NB4 (cell line): ENCODE results near the gene MESP1.
A peak's percentile ranks its signal among the peaks of the same experiment; 100 is the strongest.

Source experiments
- DNase-seq: peaks from one replicate; pipeline ENCODE4 v3.0.0; 2010; ENCODE audit warnings: low read depth
- H3K4me3 ChIP-seq: one replicate; pipeline ENCODE4 v1.5.1; 2011; ENCODE audit warnings: mild to moderate bottlenecking, low read depth, low read length, moderate library complexity
- MYC ChIP-seq: IDR thresholded peaks from 2 replicates; pipeline ENCODE4 v1.6.1; 2011; ENCODE audit warnings: low read depth, low read length
- POLR2A ChIP-seq: IDR thresholded peaks from 2 replicates; pipeline ENCODE4 v1.6.1; 2011; ENCODE audit warnings: mild to moderate bottlenecking; ENCODE audit not compliant: insufficient read length; ENCODE audit errors: extremely low read depth
- TF ChIP-seq, protein P1 (sequence below): IDR thresholded peaks from 2 replicates; pipeline ENCODE4 v1.6.1; 2011; ENCODE audit warnings: low read depth, low read length
- TF ChIP-seq, protein P2 (sequence below): IDR thresholded peaks from one replicate; pipeline ENCODE4 v1.5.1; 2012; ENCODE audit warnings: low read depth, low read length

Gene MESP1

DNA sequence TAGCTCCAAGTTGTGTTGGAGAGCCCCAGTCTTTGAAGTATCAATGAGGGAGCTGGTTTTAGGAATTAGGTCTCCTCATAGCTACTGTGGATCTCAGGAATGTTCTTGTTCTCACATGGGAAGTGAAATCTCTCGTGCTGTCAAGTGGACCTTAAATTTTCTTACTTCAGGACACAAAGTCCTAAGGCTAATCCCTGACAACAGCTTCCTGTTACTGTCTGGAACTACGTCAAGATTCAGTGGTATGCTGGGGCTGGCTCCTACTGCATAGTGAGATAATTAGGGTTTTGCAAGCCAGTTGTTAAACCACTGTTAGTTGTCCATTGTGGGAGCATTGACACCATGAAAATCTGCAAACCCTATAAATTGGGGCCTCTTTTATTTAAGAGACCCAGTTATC lies 22.8 kb downstream of the MESP1 start:
- TF ChIP-seq POLR2A (no peak), MYC (no peak)
- TF ChIP-seq, protein P1, sequence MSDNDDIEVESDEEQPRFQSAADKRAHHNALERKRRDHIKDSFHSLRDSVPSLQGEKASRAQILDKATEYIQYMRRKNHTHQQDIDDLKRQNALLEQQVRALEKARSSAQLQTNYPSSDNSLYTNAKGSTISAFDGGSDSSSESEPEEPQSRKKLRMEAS: no peak
- TF ChIP-seq, protein P2, sequence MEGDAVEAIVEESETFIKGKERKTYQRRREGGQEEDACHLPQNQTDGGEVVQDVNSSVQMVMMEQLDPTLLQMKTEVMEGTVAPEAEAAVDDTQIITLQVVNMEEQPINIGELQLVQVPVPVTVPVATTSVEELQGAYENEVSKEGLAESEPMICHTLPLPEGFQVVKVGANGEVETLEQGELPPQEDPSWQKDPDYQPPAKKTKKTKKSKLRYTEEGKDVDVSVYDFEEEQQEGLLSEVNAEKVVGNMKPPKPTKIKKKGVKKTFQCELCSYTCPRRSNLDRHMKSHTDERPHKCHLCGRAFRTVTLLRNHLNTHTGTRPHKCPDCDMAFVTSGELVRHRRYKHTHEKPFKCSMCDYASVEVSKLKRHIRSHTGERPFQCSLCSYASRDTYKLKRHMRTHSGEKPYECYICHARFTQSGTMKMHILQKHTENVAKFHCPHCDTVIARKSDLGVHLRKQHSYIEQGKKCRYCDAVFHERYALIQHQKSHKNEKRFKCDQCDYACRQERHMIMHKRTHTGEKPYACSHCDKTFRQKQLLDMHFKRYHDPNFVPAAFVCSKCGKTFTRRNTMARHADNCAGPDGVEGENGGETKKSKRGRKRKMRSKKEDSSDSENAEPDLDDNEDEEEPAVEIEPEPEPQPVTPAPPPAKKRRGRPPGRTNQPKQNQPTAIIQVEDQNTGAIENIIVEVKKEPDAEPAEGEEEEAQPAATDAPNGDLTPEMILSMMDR: no peak
- H3K4me3 ChIP-seq: no peak overlapping the region
- DNase-seq: no peak

DNA sequence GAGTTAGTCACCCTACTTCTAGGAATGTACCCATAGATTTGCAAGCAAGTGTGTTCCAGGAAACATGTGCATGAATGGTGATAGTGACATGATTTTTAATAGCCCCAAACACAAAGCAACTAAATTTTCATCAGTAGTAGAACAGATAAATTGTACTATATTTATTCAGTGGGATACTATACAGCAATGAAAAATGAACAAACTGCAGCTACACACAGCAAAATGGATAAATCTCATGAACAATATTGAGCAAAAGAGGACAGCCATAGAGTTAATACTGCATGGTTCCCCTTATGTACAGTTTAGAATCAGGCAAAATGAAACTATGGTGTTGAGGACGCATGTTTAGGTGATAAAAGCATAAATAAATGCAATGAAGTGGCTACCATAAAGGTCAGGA lies 26.0 kb downstream of the MESP1 start:
- TF ChIP-seq POLR2A (no peak), MYC (no peak)
- TF ChIP-seq, protein P1: no peak
- TF ChIP-seq, protein P2: no peak
- H3K4me3 ChIP-seq: no peak overlapping the region
- DNase-seq: no peak

DNA sequence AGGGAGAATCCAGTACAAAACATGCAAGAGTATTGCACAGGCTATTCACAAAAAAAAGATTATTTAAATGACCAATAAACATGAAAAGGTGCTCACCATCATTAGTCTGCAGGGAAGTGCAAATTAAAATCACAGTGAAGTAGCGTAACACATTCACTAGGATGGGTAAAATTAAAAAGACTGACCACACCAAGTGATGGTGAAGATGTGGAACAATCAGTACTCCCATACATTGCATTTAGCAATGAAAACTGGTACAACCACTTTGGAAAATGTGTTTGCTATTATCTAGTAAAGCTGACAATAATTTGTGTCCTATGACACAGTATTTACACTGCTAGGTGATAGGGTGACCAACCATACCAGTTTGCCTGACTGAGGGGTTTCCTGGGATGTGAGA lies 26.4 kb downstream of the MESP1 start:
- TF ChIP-seq, protein P2: no peak
- no peak for TF ChIP-seq MYC
- TF ChIP-seq, protein P1: no peak
- TF ChIP-seq POLR2A: no peak
- H3K4me3 ChIP-seq: no peak overlapping the region
- DNase-seq: no peak

DNA sequence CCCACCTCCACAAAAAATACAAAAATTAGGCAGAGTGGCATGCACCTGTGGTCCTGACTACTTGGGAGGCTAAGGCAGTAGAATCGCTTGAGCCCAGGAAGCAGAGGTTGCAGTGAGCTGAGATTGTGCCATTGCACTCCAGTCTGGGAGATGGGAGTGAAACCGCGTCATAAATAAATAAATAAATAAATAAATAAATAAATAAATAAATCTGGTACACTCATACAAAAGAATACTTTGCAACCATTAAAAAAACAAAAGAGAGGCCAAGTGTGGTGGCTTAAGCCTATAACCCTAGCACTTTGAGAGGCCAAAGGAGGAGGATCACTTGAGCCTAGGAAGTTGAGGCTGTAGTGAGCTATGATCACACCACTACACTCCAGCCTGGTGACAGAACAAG lies 28.0 kb downstream of the MESP1 start:
- TF ChIP-seq MYC (no peak), POLR2A (no peak)
- TF ChIP-seq, protein P1: no peak
- TF ChIP-seq, protein P2: no peak
- DNase-seq: no peak
- no peak overlapping the region for H3K4me3 ChIP-seq

DNA sequence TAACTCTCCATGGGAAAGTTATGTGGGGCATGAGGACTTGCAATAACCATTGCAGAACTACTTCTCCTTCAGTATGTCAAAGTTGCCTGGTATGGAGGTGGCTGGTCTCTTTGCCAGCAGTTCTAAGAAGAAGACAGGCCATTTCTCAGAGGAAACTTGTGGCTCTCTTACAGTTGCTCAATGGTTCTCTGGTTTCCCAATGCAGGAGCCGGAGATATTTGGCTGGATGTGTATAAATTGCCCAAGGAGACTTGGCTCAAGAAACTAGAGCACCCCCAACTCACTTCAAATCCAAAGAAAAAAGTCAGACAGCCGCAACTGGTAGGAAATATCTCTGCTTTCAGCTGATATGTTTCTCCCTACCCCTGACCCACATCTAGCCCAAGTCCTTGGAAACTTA lies 36.3 kb downstream of the MESP1 start:
- TF ChIP-seq POLR2A (no peak), MYC (no peak)
- TF ChIP-seq, protein P1: no peak
- TF ChIP-seq, protein P2: no peak
- DNase-seq: peak; percentile 15
- H3K4me3 ChIP-seq: no peak overlapping the region

DNA sequence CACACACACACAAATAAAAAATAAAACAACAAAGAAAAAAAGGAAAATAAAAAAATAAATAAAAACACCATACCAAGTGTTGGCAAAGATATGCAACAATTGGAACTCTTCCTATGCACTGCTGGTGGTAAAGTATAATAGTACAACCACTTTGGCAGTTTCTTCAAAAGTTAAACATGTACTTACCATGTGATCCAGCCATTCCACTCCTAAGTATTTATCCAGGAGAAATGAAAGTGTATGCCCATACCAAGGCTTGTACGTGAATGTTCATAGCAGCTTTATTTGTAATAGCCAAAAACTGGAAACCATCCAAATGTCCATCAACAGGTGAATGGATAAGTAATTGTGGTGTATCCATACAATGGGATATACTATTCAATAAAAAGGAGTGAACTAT lies 43.5 kb downstream of the MESP1 start:
- DNase-seq: no peak
- no peak for TF ChIP-seq POLR2A
- TF ChIP-seq, protein P2: no peak
- H3K4me3 ChIP-seq: no peak overlapping the region
